ENCODE measurements around the gene SSTR5. TPM values are rescaled to one million over a fixed set of nuclear protein-coding genes. Genes with fewer than 3 reads are reported as not detected.

Gene SSTR5
- polyA plus RNA-seq, 6 donors from 2014 or later = not detected

GRCh38 chr16:1053121-1053521 lies 19.4 kb upstream of the SSTR5 start:
- Mint-ChIP-seq H3K9me3 (peaks cover 0 to 6% (median 0%) of the 10 kb centered on the region in 7 donors), H3K4me3 (no peak overlapping the region), H3K36me3 (no peaks in the 10 kb centered on the region), H3K27me3 (peaks cover 0 to 8% (median 7%) of the 10 kb centered on the region in 3 donors), H3K4me1 (no peaks in the 10 kb centered on the region), H3K27ac (no peak overlapping the region)
- DNase-seq = no peak
- ATAC-seq (ENCODE audit: low read depth in 2 of 2) = no peak

GRCh38 chr16:1053700-1054368 lies 18.7 kb upstream of the SSTR5 start:
- no peak overlapping the region for H3K4me3 Mint-ChIP-seq
- peaks cover 0 to 8% (median 7%) of the 10 kb centered on the region in 3 donors for H3K27me3 Mint-ChIP-seq
- ATAC-seq (ENCODE audit: low read depth in 2 of 2) = no peak

DNA sequence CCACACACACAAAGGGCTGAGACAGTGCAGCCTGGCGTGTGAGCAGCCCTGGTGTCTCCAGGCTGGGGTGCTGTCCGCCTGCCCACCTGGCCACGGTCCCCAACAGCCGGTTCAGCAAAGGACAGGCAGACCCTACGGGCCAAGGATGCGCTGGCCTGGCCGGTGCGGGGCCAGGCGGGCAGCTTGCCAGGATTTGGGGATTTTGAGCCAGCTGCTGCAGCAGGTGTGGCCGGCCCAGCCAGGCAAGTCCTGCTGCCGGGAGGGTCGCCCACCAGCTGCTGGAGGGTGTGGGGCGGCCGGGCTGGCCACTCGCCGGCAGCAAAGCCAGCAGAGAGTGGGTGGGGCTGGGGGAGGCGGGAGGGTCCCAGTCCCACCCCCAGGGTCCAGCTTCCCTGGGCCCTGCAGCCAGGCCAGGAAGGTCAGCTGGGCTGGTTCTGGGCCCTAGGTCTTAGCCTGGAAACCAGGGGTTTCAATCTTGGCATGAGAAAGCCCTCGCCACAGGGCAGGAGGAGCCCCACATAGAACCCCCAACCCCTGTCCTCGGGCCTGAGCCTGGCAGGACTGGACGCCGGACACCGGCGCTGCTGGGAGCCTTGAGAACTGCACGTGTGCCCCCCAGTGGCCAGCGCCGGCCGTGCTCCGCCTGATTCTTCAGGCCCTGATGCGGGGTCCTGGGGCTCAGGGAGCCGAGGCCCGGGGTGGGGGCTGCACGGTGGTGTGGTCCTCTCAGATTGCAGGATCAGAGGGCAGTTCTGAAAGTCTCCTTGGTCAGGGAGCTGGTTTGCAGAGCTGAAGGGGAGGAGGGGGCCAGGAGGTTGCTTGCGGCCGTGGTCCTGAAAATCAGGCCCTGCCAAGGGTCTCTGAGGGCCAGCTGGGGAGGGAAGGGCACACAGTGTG lies 17.6 kb upstream of the SSTR5 start:
- peaks cover 6 to 7% of the 10 kb centered on the region in 2 donors for H3K36me3 Mint-ChIP-seq
- DNase-seq = no peak
- H3K27ac Mint-ChIP-seq = no peak overlapping the region
- H3K4me1 Mint-ChIP-seq = no peaks in the 10 kb centered on the region
- H3K27me3 Mint-ChIP-seq = peaks cover 0 to 8% (median 7%) of the 10 kb centered on the region in 3 donors
- H3K4me3 Mint-ChIP-seq = no peak overlapping the region
- peaks cover 3 to 19% (median 8%) of the 10 kb centered on the region in 7 donors for H3K9me3 Mint-ChIP-seq
- no peak for ATAC-seq (ENCODE audit: low read depth in 2 of 2)

More at GRCh38 chr16:1053700-1054368, 18.7 kb upstream of the SSTR5 start:
- Mint-ChIP-seq H3K36me3 (no peaks in the 10 kb centered on the region), H3K27ac (no peak overlapping the region), H3K9me3 (peaks cover 0 to 8% (median 0%) of the 10 kb centered on the region in 7 donors), H3K4me1 (no peaks in the 10 kb centered on the region)
- DNase-seq = no peak

GRCh38 chr16:1055557-1055924 lies 17.0 kb upstream of the SSTR5 start:
- Mint-ChIP-seq H3K4me1 (no peaks in the 10 kb centered on the region), H3K27me3 (peaks cover 0 to 8% (median 7%) of the 10 kb centered on the region in 3 donors), H3K27ac (no peak overlapping the region), H3K4me3 (no peak overlapping the region), H3K36me3 (peaks cover 6 to 7% of the 10 kb centered on the region in 2 donors), H3K9me3 (peaks cover 3 to 20% (median 8%) of the 10 kb centered on the region in 7 donors)
- DNase-seq (no peak), ATAC-seq (ENCODE audit: low read depth in 2 of 2) (no peak)

- Mint-ChIP-seq H3K27ac (no peak overlapping the region), H3K36me3 (peaks cover 6 to 7% of the 10 kb centered on the region in 2 donors), H3K9me3 (peaks cover 3 to 20% (median 8%) of the 10 kb centered on the region in 7 donors), H3K27me3 (peaks cover 0 to 8% (median 7%) of the 10 kb centered on the region in 3 donors), H3K4me3 (no peak overlapping the region), H3K4me1 (no peaks in the 10 kb centered on the region)
- ATAC-seq (ENCODE audit: low read depth in 2 of 2) (no peak), DNase-seq (no peak)
Observed at GRCh38 chr16:1056196-1056595, 16.4 kb upstream of the SSTR5 start.

- ATAC-seq (ENCODE audit: low read depth in 2 of 2) (no peak), DNase-seq (no peak)
Observed at GRCh38 chr16:1057252-1057932, 15.2 kb upstream of the SSTR5 start.

GRCh38 chr16:1058216-1058615 lies 14.3 kb upstream of the SSTR5 start:
- DNase-seq (no peak), ATAC-seq (ENCODE audit: low read depth in 2 of 2) (no peak)
- Mint-ChIP-seq H3K4me1 (no peaks in the 10 kb centered on the region), H3K27me3 (peaks cover 0 to 15% (median 7%) of the 10 kb centered on the region in 3 donors), H3K4me3 (no peak overlapping the region), H3K9me3 (peaks cover 3 to 20% (median 8%) of the 10 kb centered on the region in 7 donors), H3K36me3 (peaks cover 6 to 7% of the 10 kb centered on the region in 2 donors), H3K27ac (no peak overlapping the region)

More at GRCh38 chr16:1057252-1057932, 15.2 kb upstream of the SSTR5 start:
- Mint-ChIP-seq H3K9me3 (peaks cover 3 to 20% (median 8%) of the 10 kb centered on the region in 7 donors), H3K4me3 (no peak overlapping the region), H3K4me1 (no peaks in the 10 kb centered on the region), H3K27ac (no peak overlapping the region), H3K27me3 (peaks cover 0 to 8% (median 7%) of the 10 kb centered on the region in 3 donors), H3K36me3 (peaks cover 6 to 7% of the 10 kb centered on the region in 2 donors)

- Mint-ChIP-seq H3K4me1 (no peaks in the 10 kb centered on the region), H3K27me3 (peaks cover 4 to 26% (median 15%) of the 10 kb centered on the region in 3 donors), H3K27ac (no peak overlapping the region), H3K36me3 (peaks cover 6 to 7% of the 10 kb centered on the region in 2 donors), H3K4me3 (peak overlapping the region in 1 of 8 donors; percentile 31), H3K9me3 (peaks cover 3 to 20% (median 8%) of the 10 kb centered on the region in 7 donors)
- ATAC-seq (ENCODE audit: low read depth in 2 of 2) (no peak), DNase-seq (no peak)
Observed at GRCh38 chr16:1059310-1059709, 13.2 kb upstream of the SSTR5 start.

DNA sequence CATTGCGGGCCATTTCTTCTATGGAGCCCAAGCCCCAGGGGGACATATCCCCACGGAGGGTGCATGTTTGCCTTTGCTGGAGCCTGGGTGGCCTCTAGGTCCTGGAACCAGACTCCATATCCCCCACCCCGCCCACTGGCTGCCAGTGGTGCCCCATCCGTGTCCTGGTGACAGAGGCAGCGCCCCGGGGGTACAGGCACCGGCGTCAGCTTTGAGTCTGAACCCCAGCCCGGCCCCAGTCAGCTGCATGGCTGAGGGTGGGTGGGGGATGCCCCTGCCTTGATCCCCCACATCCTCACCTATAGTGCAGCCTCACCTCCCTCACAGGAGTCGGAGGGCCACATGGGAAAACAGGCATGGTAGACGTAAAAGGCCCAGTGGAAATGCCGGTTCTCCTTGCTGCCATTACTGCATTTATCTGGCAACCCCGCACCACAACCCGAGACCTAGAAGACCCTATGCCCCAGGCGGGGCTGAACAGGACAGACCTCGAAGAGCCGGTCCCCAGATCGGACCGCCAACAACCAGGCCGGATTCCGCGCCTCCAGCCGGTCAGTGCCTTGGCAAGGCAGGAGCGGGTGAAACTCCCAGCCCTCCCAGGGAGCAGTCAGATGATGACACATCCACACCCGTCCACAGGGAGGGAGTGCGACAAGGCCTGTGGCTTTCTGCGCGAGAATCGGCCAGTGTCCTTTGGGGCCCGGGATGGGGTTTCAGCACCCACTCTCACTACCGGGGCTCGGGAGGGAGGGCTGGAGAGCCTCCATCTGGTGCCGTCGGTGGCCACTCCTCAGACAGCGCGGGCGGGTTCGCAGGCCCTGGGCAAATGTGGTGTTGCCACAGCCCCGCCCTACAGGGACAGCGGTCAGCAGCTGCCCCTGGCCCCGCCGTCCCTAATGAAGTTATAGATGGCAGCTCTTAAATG lies 11.9 kb upstream of the SSTR5 start:
- ATAC-seq (ENCODE audit: low read depth in 2 of 2) = no peak
- H3K4me1 Mint-ChIP-seq = no peaks in the 10 kb centered on the region
- H3K27ac Mint-ChIP-seq = no peak overlapping the region
- no peak for DNase-seq
- H3K9me3 Mint-ChIP-seq = peaks cover 3 to 20% (median 8%) of the 10 kb centered on the region in 7 donors
- peaks cover 6 to 7% of the 10 kb centered on the region in 2 donors for H3K36me3 Mint-ChIP-seq
- H3K27me3 Mint-ChIP-seq = peaks cover 4 to 33% (median 22%) of the 10 kb centered on the region in 3 donors
- no peak overlapping the region for H3K4me3 Mint-ChIP-seq

DNA sequence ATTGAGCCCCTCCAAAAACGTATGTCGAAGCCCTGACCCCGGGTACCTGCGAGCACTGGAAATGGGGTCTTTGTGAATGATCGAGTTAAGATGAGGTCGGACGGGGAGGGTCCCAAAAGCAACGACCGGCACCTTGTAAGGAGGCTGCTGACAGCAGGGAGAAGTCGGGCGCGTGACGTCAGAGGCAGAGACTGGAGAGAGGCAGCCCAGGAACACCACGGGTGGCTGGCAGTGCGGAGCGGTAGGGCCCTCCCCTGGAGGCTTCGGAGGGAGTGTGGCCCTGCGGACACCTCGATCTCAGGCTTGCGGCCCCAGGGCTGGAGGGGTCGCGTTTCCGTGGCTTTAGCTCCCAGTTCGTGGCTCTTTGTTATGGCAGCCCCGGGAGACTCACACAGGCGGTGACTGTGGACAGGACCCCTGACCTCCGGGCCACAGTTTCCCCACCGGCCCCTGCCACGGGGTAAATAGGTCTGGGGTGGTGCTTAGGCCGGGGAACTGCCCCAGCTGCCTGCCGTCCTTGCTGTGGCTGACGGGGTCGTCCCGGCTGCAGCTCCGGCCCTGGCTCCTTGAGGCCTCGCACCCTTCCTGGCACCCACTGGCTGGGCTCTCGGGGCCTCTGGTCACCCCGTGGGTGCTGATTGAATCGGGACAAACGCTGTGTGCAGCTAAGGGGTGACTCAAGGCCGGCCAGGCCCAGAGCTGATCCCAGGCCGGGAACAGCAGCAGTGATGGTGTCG lies 10.6 kb upstream of the SSTR5 start:
- Mint-ChIP-seq H3K27ac (no peak overlapping the region), H3K27me3 (peaks cover 8 to 39% (median 27%) of the 10 kb centered on the region in 3 donors), H3K36me3 (peaks cover 6 to 7% of the 10 kb centered on the region in 2 donors), H3K9me3 (peaks cover 3 to 17% (median 8%) of the 10 kb centered on the region in 7 donors), H3K4me1 (no peaks in the 10 kb centered on the region), H3K4me3 (no peak overlapping the region)
- ATAC-seq (ENCODE audit: low read depth in 2 of 2) (no peak), DNase-seq (no peak)

DNA sequence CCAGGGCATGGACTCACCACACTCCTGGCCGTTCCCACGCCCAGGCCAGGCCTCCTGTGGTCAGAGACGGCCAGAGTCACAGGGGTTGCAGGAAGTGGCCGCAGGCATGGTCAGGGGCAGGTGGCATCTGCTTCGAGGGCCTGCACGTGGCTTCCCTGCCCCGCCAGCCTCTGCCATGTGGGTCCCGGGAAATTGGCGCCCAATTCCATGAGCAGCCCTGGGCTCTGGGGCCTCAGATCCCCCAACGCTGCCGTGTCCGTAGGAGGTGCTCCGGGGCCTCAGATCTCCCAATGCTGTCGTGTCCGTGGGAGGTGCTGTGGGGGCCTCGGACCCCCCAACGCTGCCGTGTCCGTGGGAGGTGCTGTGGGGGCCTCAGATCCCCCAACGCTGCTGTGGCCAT lies 9.7 kb upstream of the SSTR5 start:
- no peak overlapping the region for H3K4me3 Mint-ChIP-seq

DNA sequence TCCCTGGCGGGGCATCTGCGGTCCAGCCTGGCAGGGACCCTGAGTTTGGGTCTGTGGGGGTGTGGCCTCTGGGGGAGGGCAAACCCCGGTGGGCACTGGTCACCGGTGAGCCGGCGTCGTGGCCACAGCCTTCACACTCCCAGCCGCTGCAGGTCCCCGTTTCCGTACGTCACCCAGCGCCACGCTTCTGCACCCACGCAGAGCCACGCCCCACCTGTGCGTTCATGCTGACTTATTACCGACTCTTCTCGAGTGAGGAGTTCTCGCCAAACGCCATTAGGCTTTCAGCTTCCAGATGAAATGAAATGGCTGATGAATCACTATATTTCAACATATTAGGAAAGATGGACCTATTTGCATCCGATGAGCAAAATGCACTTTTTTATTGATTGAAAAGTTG lies 8.8 kb upstream of the SSTR5 start:
- Mint-ChIP-seq H3K4me1 (peaks cover 0 to 6% (median 0%) of the 10 kb centered on the region in 3 donors), H3K36me3 (peaks cover 6 to 7% of the 10 kb centered on the region in 2 donors), H3K4me3 (no peak overlapping the region), H3K9me3 (peaks cover 3 to 16% (median 8%) of the 10 kb centered on the region in 7 donors), H3K27ac (no peak overlapping the region), H3K27me3 (peaks cover 9 to 55% (median 36%) of the 10 kb centered on the region in 3 donors)
- DNase-seq = no peak
- no peak for ATAC-seq (ENCODE audit: low read depth in 2 of 2)

More for the DNA sequence above, 9.7 kb upstream of the SSTR5 start:
- Mint-ChIP-seq H3K4me1 (peaks cover 0 to 6% (median 0%) of the 10 kb centered on the region in 3 donors), H3K27me3 (peaks cover 9 to 49% (median 36%) of the 10 kb centered on the region in 3 donors), H3K9me3 (peaks cover 3 to 18% (median 8%) of the 10 kb centered on the region in 7 donors), H3K27ac (no peak overlapping the region), H3K36me3 (peaks cover 6 to 7% of the 10 kb centered on the region in 2 donors)
- ATAC-seq (ENCODE audit: low read depth in 2 of 2) (no peak), DNase-seq (no peak)
